Glomerular endothelial cell (primary cell): ENCODE measurements around the gene KIAA1328. TPM values are rescaled to one million over a fixed set of nuclear protein-coding genes. Genes with fewer than 3 reads are reported as not detected.

Experiments used
- DNase-seq: peaks from one replicate; pipeline ENCODE4 v3.0.0-alpha.2; 2011; ENCODE audit warnings: low read depth, low spot score; ENCODE audit errors: extremely low read depth
- total RNA-seq: library from RNA; depleted of rRNA; stranded (reverse); fragments of >200 nt; gene quantifications from 2 replicates; pipeline ENCODE4 v1.2.3, GENCODE V29; 2015

KIAA1328 gene
- total RNA-seq, 1 donor from 2014 or later, result 6.4 TPM

DNA sequence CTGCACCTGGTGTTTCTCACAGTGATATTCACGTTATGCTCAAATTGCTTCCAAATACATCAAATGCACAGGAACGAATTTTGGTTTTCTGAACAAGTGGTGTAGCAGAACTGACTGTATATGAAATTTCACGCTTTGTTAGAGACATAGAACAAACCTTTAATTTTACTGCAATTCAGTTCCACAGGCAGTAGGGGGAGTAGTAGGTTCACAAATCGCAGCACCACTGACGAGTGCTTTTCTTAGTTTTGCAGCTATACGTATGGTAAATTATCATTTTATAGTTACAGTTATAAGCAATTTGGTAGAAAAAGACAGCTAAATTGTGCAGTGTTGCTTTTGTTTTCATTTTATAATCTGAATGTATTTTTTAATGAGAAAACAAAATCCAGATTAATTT lies 113.3 kb downstream of the KIAA1328 start:
- peak; percentile 9 for DNase-seq

DNA sequence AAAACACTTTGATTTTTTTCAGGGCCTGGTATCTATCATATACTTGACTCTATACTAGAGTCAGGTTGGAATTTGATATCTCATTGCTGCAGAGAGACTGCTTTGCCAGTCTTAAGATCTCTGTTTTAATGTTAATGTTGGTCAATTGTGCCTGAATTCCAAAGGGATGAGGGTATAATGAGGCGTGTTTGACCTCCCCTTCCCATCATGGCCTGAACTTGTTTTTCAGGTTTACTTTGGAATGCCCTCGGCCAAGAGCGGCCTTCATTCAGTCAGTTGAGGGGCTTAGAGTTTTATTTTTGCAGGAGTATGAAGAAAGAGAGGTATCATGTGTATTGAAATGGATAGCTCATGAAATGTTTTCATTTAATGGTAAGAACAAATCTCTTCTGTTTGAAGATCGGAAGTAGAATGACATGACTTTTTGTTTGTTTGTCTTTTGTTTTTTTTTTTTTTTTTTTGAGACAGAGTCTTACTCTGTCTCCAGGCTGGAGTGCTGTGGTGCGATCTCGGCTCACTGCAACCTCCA lies 119.0 kb downstream of the KIAA1328 start:
- no peak for DNase-seq

DNA sequence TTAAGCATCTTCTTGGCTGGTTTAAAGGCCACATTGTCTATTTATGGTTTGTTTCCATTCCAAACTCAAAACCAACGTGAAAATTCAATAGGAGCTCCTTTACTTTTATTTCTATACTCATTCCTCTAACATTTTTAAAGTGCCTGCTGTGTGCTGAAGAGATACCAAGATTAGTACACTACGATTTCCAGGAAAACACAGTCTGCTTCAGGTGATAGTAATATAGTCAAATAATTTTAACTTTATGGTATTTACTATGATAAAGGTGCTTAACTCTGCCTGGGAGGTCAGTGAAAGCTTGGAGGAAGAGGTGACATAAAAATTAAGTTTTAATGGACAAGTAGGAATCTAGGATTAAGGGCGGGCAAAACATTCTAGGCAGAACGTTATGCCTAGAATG lies 121.4 kb downstream of the KIAA1328 start:
- DNase-seq, result no peak

DNA sequence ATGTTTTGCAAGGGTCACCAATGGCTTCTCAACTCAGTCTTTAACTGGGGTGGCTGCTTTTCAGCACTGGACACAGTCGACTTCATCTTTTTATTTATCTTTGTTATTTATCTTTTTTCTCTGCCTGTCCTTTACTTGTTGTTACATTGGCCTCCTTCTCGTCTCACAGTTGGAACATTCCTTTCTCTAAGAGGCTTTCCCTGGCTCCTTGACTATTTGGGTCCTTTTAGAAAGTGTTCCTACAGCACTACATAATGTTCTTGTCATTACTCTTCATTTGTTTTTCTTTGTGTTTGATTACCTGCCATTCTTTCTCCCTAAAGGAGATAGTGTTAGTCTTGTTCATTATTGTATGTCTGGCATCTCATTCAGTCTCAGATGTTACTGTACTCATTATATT lies 122.0 kb downstream of the KIAA1328 start:
- no peak for DNase-seq

- DNase-seq, result no peak
Observed at GRCh38 chr18:36953047-36953446, 124.1 kb downstream of the KIAA1328 start.

DNA sequence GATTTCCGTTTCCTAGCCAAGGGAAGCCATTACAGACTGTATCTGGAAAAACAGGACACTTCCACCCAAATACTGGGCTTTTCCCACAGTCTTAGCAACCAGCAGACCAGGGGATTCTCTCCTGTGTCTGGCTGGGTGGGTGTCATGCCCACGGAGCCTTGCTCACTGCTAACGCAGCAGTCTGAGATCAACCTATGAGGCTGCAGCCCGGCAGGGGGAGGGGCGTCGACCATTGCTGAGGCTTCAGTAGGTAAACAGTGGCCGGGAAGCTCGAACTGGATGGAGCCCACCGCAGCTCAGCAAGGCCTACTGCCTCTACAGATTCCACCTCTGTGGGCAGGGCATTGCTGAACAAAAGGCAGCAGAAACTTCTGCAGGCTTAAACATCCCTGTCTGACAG lies 131.1 kb downstream of the KIAA1328 start:
- no peak for DNase-seq

DNA sequence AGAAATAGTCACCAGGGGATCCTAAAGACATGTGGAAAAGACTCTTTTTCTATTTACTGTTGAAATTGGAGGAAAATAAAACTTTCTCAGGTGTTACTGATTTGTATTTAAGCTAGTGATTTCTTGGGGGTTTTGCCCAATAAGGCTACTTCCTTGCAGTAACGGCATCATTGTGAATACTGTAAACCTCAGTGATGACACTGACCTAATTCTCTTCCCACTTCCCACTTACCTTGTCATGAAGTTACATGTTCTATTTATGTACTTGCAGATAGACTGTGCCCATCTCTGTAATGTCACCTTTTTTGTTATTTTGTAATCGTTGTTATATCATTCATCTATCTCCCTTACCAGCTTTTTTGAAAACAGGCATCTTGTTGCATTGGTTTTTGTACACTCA lies 134.5 kb downstream of the KIAA1328 start:
- DNase-seq, result no peak

DNA sequence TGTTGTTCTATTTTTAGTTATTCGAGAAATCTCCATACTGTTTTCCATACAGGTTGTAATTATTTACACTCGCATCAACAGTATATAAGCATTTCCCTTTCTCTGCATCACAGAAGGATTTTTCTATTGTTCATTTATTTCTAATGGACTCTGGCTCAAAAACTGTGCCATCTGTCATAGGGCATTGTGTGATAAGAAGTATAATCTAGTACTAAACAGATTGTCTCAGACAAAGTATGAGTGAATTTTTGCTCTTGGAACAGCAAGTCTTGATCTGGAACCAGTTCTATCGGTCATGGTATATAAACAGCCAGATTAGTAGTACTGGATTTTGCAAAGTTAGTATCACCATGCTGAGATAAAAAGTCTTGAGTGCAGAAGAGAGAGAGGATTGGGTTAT lies 145.8 kb downstream of the KIAA1328 start:
- no peak for DNase-seq

DNA sequence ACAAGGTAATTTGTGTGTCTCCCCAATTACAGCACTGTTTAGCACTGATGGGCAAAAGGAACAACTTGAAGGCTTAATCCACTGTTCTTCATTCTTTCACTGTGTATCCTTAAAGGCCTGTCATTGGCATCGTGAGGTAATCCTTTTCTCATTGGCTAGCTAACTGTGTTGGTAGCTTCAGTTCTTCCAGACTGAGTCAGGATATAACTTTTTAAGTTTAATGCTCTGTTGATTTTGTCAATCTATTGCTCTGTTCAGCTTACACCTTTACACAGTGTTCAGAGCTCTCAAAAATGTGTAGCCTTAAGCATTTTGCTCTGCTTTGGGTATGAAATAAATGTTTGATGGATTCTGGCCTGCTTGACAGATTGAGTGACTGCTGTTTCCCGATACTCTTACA lies 148.2 kb downstream of the KIAA1328 start:
- DNase-seq, result no peak

- DNase-seq, result peak; percentile 7
Observed at GRCh38 chr18:36993068-36993467, 164.1 kb downstream of the KIAA1328 start.

DNA sequence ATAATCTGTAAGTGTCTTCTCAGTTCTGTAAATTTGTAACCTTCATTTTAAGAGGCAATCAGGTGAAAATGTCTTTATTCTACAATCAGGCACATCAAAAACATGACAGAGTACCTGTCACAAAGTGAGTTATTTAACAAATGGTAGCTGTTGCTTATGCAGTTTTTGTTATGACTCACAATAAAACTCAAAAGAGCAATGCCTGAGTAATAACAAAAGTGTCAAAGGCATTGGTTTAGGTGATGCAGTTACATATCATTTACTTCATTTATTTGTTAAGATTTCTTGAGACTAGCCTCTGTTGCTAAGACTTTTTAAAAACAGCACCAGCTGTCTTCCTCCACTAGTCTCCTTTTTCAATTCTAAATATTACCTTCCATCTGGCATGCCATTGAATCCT lies 177.8 kb downstream of the KIAA1328 start:
- DNase-seq, result no peak

DNA sequence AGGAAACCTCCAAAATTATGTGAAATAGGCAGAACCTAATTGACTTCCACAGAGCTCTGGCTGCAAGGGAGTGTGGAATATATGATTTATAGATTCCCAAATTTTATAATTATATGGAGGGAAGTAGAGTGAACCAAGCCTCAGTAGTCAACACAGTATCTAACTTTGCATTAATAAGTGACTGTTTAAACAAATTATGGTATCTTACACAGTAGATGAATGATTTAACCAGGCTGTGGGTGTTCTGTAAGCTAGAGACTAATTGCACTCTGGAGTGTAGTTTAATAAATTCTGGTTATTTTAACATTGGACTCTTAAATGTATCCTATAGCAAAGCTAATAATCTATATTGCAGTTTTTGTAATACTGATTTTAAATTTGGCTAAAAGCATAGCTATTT lies 183.5 kb downstream of the KIAA1328 start:
- DNase-seq, result no peak

GRCh38 chr18:37019157-37019827 lies 190.4 kb downstream of the KIAA1328 start:
- DNase-seq, result no peak

DNA sequence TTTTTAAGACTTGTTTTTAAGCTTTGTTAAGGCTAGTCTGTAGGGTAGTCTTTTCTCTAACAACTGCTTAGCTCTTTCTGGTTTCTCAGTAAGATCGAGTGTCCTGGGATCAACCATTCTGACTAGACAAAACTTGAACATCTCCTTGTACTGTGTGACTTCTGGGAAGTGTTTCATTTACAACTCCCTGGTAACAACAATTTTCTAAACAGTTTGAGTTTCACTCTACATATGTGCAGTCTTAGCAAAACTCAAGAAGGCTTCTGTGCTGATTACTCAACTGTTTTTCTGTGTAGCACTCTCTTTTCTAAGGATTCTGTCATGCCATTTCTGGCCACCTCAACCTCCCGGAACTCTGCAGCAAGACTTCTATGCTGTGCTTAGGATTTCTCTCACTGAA lies 204.5 kb downstream of the KIAA1328 start:
- DNase-seq, result no peak

DNA sequence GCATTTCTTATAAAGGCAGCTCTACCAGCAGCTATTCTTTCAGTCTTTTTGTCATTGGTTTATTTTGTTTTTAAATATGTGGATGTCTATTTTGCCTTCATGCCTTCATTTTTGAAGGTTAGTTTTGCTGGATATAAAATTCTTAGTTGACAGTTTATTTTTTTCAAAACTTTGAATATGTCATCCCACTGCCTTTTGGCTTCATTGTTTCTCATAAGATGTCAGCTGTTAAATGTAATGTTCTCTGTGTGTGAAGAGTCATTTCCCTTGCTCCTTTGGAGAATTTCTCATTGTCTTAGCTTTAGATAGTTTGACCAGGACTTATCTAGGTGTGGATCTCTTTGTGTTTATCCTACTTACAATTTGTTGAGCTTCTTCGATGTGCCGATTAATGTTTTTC lies 213.5 kb downstream of the KIAA1328 start:
- DNase-seq, result no peak

GRCh38 chr18:37055137-37055802 lies 226.3 kb downstream of the KIAA1328 start:
- no peak for DNase-seq

- DNase-seq, result no peak
Observed at GRCh38 chr18:37064187-37064586, 235.3 kb downstream of the KIAA1328 start.

- DNase-seq, result no peak
Observed at GRCh38 chr18:37065254-37065653, 236.3 kb downstream of the KIAA1328 start.

- no peak for DNase-seq
Observed at GRCh38 chr18:37084912-37085311, 256.0 kb downstream of the KIAA1328 start.

GRCh38 chr18:37085362-37085761 lies 256.4 kb downstream of the KIAA1328 start:
- DNase-seq, result no peak

DNA sequence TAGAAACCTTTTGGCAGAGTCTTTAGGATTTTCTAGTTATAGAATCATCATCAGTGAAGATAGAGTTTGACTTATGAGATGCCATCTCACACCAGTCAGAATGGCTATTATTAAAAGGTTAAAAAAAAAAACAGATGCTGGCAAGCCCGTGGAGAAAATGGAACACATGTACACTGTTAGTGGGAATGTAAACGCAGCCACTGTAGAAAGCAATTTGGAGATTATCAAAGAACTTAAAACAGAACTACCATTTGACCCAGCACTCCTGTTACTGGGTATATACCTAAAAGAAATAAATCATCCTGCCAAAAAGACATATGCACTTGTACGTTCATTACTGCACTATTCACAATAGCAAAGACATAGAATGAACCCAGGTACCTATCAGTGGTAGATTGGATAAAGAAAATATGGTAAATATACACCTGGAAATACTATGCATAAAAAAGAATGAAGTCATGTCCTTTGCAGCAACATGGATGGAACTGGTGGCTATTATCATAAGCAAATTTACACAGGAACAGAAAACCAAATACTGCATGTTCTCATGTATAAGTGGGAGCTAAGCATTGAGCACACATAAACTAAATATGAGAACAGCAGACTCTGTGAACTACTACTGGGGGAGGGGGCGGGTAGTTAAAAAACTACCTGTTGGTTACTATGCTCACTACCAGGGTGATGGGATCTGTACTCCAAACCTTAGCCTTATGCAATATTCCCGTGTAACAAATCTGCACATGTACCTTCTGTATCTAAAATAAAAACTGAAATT lies 279.0 kb downstream of the KIAA1328 start:
- DNase-seq, result no peak

DNA sequence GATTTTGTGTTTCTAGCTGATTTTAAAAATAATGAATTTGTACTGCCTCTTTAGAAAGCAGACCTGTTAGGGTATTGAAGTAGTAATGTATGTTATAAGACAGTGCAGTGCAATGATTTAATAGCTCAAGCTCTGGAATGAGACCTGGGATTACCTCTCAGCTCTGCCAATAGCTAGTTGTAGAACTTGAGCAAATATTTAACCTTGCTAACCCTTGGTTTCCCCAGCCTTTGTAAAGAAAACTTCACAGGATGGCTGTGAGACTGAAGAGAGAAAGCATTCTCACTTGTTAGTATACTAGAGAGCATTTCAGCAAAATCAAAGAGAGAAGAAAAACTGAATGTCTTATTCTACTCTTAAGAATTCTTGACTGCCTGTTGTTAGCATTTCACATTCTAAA lies 293.9 kb downstream of the KIAA1328 start:
- DNase-seq, result no peak
